Astrocyte (in vitro differentiated cells and primary cell): Measurements from ENCODE around the gene TRIM44. TPM values are rescaled to one million over a fixed set of nuclear protein-coding genes. Genes with fewer than 3 reads are reported as not detected.

Source experiments
- DNase-seq: peaks from one replicate; pipeline ENCODE4 v3.0.0-alpha.2; 2010; ENCODE audit warnings: low read depth
- FAIRE-seq: peaks from 2 replicates; lab custom pipeline; 2011; peaks lifted over from hg19 to GRCh38; lab: Jason Lieb, UNC
- H2AFZ ChIP-seq: 2 replicates; pipeline ENCODE4 v1.6.0; 2012; ENCODE audit warnings: low read depth, low read length, inconsistent platforms
- H3K27ac ChIP-seq: 2 replicates; pipeline ENCODE4 v1.5.1; 2011; ENCODE audit warnings: low read depth, low read length, inconsistent platforms
- H3K27me3 ChIP-seq: 2 replicates; pipeline ENCODE4 v1.6.0; 2011; ENCODE audit warnings: low read length, inconsistent platforms; ENCODE audit not compliant: insufficient read depth
- H3K36me3 ChIP-seq: 2 replicates; pipeline ENCODE4 v1.5.1; 2011; ENCODE audit warnings: low read length, inconsistent platforms; ENCODE audit not compliant: insufficient read depth
- H3K4me1 ChIP-seq: 2 replicates; pipeline ENCODE4 v1.5.1; 2011; ENCODE audit warnings: low read length, inconsistent platforms; ENCODE audit not compliant: insufficient read depth
- H3K4me2 ChIP-seq: 2 replicates; pipeline ENCODE4 v1.6.0; 2012; ENCODE audit warnings: low read length, inconsistent platforms
- H3K4me3 ChIP-seq: 2 replicates; pipeline ENCODE4 v1.5.1; 2011; ENCODE audit warnings: low read depth, mild to moderate bottlenecking, low read length, inconsistent platforms; ENCODE audit not compliant: insufficient read depth
- H3K79me2 ChIP-seq: 2 replicates; pipeline ENCODE4 v1.6.0; 2012; ENCODE audit warnings: mild to moderate bottlenecking, low read length, inconsistent platforms; ENCODE audit not compliant: insufficient read depth
- H3K9ac ChIP-seq: 2 replicates; pipeline ENCODE4 v1.6.0; 2012; ENCODE audit warnings: mild to moderate bottlenecking, low read length, inconsistent platforms
- H3K9me3 ChIP-seq: 2 replicates; pipeline ENCODE4 v1.5.1; 2012; ENCODE audit warnings: low read depth, mild to moderate bottlenecking, low read length, inconsistent platforms; ENCODE audit not compliant: insufficient read depth
- H4K20me1 ChIP-seq: 2 replicates; pipeline ENCODE4 v1.6.0; 2012; ENCODE audit warnings: low read length, inconsistent platforms; ENCODE audit not compliant: insufficient read depth
- H3K27ac Mint-ChIP-seq: one replicate; pipeline ENCODE4 v1.8.0; 2021; ENCODE audit warnings: mild to moderate bottlenecking, mixed read lengths; ENCODE audit not compliant: unreplicated experiment
- H3K27me3 Mint-ChIP-seq: one replicate; pipeline ENCODE4 v1.8.0; 2021; ENCODE audit warnings: low read depth, mixed read lengths; ENCODE audit not compliant: unreplicated experiment
- H3K36me3 Mint-ChIP-seq: one replicate; pipeline ENCODE4 v1.8.0; 2021; ENCODE audit warnings: low read depth, mixed read lengths; ENCODE audit not compliant: unreplicated experiment
- H3K4me1 Mint-ChIP-seq: one replicate; pipeline ENCODE4 v1.8.0; 2021; ENCODE audit warnings: low read depth, mixed read lengths; ENCODE audit not compliant: unreplicated experiment
- H3K4me3 Mint-ChIP-seq: one replicate; pipeline ENCODE4 v1.8.0; 2021; ENCODE audit warnings: mild to moderate bottlenecking, moderate library complexity, mixed read lengths; ENCODE audit not compliant: unreplicated experiment
- H3K9me3 Mint-ChIP-seq: one replicate; pipeline ENCODE4 v1.8.0; 2021; ENCODE audit warnings: mild to moderate bottlenecking, mixed read lengths; ENCODE audit not compliant: unreplicated experiment
- CTCF ChIP-seq: IDR thresholded peaks from 2 replicates; pipeline ENCODE4 v1.5.1; 2011; ENCODE audit warnings: low read depth, mild to moderate bottlenecking, inconsistent platforms, low read length, moderate library complexity; ENCODE audit not compliant: insufficient read depth
- EZH2 ChIP-seq: IDR thresholded peaks from 2 replicates; pipeline ENCODE4 v1.6.1; 2012; ENCODE audit warnings: mild to moderate bottlenecking, low read length, inconsistent platforms; ENCODE audit not compliant: insufficient read depth
- total RNA-seq: library from RNA; stranded (reverse); gene quantifications from 2 replicates; pipeline ENCODE4 v1.2.1, GENCODE V29; 2021

Gene TRIM44
- total RNA-seq, 1 donor from 2014 or later, result 61.0 TPM

GRCh38 chr11:35723493-35723892 is 60.9 kb downstream of the TRIM44 start:
- H2AFZ ChIP-seq, result no peak overlapping the region
- no peaks in the 10 kb centered on the region for H3K9me3 ChIP-seq
- no peak overlapping the region for H3K4me3 ChIP-seq
- H3K27me3 Mint-ChIP-seq, result no peaks in the 10 kb centered on the region
- no peak overlapping the region for H3K27ac Mint-ChIP-seq
- DNase-seq (no peak), FAIRE-seq (no peak)
- peaks cover 82% of the 10 kb centered on the region for H4K20me1 ChIP-seq
- no peaks in the 10 kb centered on the region for H3K9me3 Mint-ChIP-seq
- H3K4me2 ChIP-seq, result no peak overlapping the region
- no peak overlapping the region for H3K27ac ChIP-seq
- no peak overlapping the region for H3K9ac ChIP-seq
- no peaks in the 10 kb centered on the region for H3K27me3 ChIP-seq
- H3K36me3 ChIP-seq, result peaks cover 3% of the 10 kb centered on the region
- peaks cover 4% of the 10 kb centered on the region for H3K4me1 ChIP-seq
- peaks cover 15% of the 10 kb centered on the region for H3K4me1 Mint-ChIP-seq
- no peak for TF ChIP-seq CTCF
- peaks cover 10% of the 10 kb centered on the region for H3K36me3 Mint-ChIP-seq
- peaks cover 39% of the 10 kb centered on the region for H3K79me2 ChIP-seq
- no peak overlapping the region for H3K4me3 Mint-ChIP-seq

- no peak overlapping the region for H3K9ac ChIP-seq
- H3K4me3 ChIP-seq, result no peak overlapping the region
- Mint-ChIP-seq H3K4me1 (peaks cover 15% of the 10 kb centered on the region), H3K36me3 (peaks cover 10% of the 10 kb centered on the region), H3K9me3 (no peaks in the 10 kb centered on the region), H3K27ac (no peak overlapping the region), H3K27me3 (no peaks in the 10 kb centered on the region), H3K4me3 (no peak overlapping the region)
- H3K9me3 ChIP-seq, result no peaks in the 10 kb centered on the region
- no peak overlapping the region for H3K4me2 ChIP-seq
- TF ChIP-seq EZH2, result no peak
- no peak for TF ChIP-seq CTCF
- peaks cover 36% of the 10 kb centered on the region for H3K79me2 ChIP-seq
- H3K27me3 ChIP-seq, result no peaks in the 10 kb centered on the region
- H4K20me1 ChIP-seq, result peaks cover 77% of the 10 kb centered on the region
- peak; percentile 3 for DNase-seq
- H3K36me3 ChIP-seq, result peaks cover 5% of the 10 kb centered on the region
- H3K27ac ChIP-seq, result no peak overlapping the region
- peaks cover 4% of the 10 kb centered on the region for H3K4me1 ChIP-seq
- no peak overlapping the region for H2AFZ ChIP-seq
- no peak for FAIRE-seq
Measured at GRCh38 chr11:35723913-35724312, 61.3 kb downstream of the TRIM44 start.

GRCh38 chr11:35725885-35726284 is 63.3 kb downstream of the TRIM44 start:
- Histone ChIP-seq H3K36me3 (peaks cover 5% of the 10 kb centered on the region), H3K4me2 (no peak overlapping the region), H3K9ac (no peak overlapping the region), H4K20me1 (peaks cover 59% of the 10 kb centered on the region), H3K9me3 (no peaks in the 10 kb centered on the region), H3K27me3 (no peaks in the 10 kb centered on the region), H3K79me2 (peaks cover 17% of the 10 kb centered on the region), H3K4me1 (peaks cover 4% of the 10 kb centered on the region), H3K4me3 (no peak overlapping the region), H2AFZ (no peak overlapping the region), H3K27ac (no peak overlapping the region)
- H3K4me3 Mint-ChIP-seq, result no peak overlapping the region
- H3K9me3 Mint-ChIP-seq, result no peaks in the 10 kb centered on the region
- FAIRE-seq (peak; percentile 37), DNase-seq (peak; percentile 76)
- peaks cover 16% of the 10 kb centered on the region for H3K36me3 Mint-ChIP-seq
- TF ChIP-seq EZH2, result no peak
- TF ChIP-seq CTCF, result no peak
- no peak overlapping the region for H3K27ac Mint-ChIP-seq
- H3K27me3 Mint-ChIP-seq, result no peaks in the 10 kb centered on the region
- H3K4me1 Mint-ChIP-seq, result peaks cover 15% of the 10 kb centered on the region
